ENCODE data around the gene ALG12.

The ALG12 gene

GRCh38 chr22:49941507-49942316, 23.5 kb upstream of the ALG12 start:
- peaks cover 0 to 10% of the 10 kb centered on the region in 2 donors for H3K4me1 ChIP-seq (ENCODE audit: control insufficient read depth in 1 of 2, insufficient read depth in 2 of 2, low read length in 2 of 2)
- H3K4me3 ChIP-seq (ENCODE audit: low read depth in 1 of 2, low read length in 2 of 2), result no peak overlapping the region
- no peak overlapping the region for H3K27ac ChIP-seq (ENCODE audit: low read length)
- H3K9me3 ChIP-seq (ENCODE audit: control insufficient read depth in 1 of 2, low read length in 2 of 2), result no peaks in the 10 kb centered on the region
- H3K36me3 ChIP-seq (ENCODE audit: control insufficient read depth in 1 of 2, insufficient read depth in 2 of 2, low read length in 2 of 2), result no peaks in the 10 kb centered on the region
- H3K27me3 ChIP-seq (ENCODE audit: low read depth, low read length), result no peaks in the 10 kb centered on the region

DNA sequence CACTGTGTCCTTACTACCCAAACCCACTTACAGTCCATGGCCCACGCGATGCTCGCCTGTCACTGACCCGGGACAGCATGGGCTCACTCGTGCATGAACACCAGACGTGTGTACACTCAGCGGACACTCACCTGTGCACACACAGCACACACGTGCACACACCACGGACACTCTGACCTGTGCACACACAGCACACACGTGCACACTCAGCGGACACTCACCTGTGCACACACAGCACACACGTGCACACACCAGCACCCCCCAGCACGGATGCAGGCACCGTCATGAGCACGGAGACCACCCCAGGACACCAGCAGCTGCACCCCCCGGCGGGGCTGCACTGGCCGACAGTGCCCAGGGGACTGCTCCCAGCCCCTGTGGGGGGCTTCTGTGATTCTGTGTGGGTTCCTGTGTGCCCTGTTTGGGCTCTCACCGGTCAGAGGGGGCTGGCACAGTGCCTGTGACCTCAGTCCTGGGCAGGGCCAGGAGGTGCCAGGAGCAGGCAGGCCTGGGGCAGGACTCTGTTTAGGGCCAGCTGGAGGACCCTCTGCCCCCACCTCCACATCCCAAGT, 20.4 kb upstream of the ALG12 start:
- Histone ChIP-seq H3K4me1 (ENCODE audit: control insufficient read depth in 1 of 2, insufficient read depth in 2 of 2, low read length in 2 of 2) (peaks cover 0 to 21% of the 10 kb centered on the region in 2 donors), H3K4me3 (ENCODE audit: low read depth in 1 of 2, low read length in 2 of 2) (no peak overlapping the region), H3K27ac (ENCODE audit: low read length) (no peak overlapping the region)

GRCh38 chr22:49937758-49938564, 19.7 kb upstream of the ALG12 start:
- Histone ChIP-seq H3K4me3 (ENCODE audit: low read depth in 1 of 2, low read length in 2 of 2) (peak overlapping the region in 1 of 2 donors; percentile 50), H3K4me1 (ENCODE audit: control insufficient read depth in 1 of 2, insufficient read depth in 2 of 2, low read length in 2 of 2) (peaks cover 0 to 27% of the 10 kb centered on the region in 2 donors), H3K9me3 (ENCODE audit: control insufficient read depth in 1 of 2, low read length in 2 of 2) (no peaks in the 10 kb centered on the region)

More for the DNA sequence above, 20.4 kb upstream of the ALG12 start:
- H3K9me3 ChIP-seq (ENCODE audit: control insufficient read depth in 1 of 2, low read length in 2 of 2), result no peaks in the 10 kb centered on the region
- H3K27me3 ChIP-seq (ENCODE audit: low read depth, low read length), result no peaks in the 10 kb centered on the region
- no peaks in the 10 kb centered on the region for H3K36me3 ChIP-seq (ENCODE audit: control insufficient read depth in 1 of 2, insufficient read depth in 2 of 2, low read length in 2 of 2)

GRCh38 chr22:49936973-49937757, 18.9 kb upstream of the ALG12 start:
- no peaks in the 10 kb centered on the region for H3K36me3 ChIP-seq (ENCODE audit: control insufficient read depth in 1 of 2, insufficient read depth in 2 of 2, low read length in 2 of 2)
- no peaks in the 10 kb centered on the region for H3K27me3 ChIP-seq (ENCODE audit: low read depth, low read length)
- peak overlapping the region in 1 of 2 donors; percentile 50 for H3K4me3 ChIP-seq (ENCODE audit: low read depth in 1 of 2, low read length in 2 of 2)
- H3K9me3 ChIP-seq (ENCODE audit: control insufficient read depth in 1 of 2, low read length in 2 of 2), result no peaks in the 10 kb centered on the region
- H3K27ac ChIP-seq (ENCODE audit: low read length), result peak overlapping the region; percentile 67
- H3K4me1 ChIP-seq (ENCODE audit: control insufficient read depth in 1 of 2, insufficient read depth in 2 of 2, low read length in 2 of 2), result peaks cover 0 to 27% of the 10 kb centered on the region in 2 donors

More at GRCh38 chr22:49937758-49938564, 19.7 kb upstream of the ALG12 start:
- H3K27me3 ChIP-seq (ENCODE audit: low read depth, low read length), result no peaks in the 10 kb centered on the region
- peak overlapping the region; percentile 43 for H3K27ac ChIP-seq (ENCODE audit: low read length)
- H3K36me3 ChIP-seq (ENCODE audit: control insufficient read depth in 1 of 2, insufficient read depth in 2 of 2, low read length in 2 of 2), result no peaks in the 10 kb centered on the region

- H3K9me3 ChIP-seq (ENCODE audit: control insufficient read depth in 1 of 2, low read length in 2 of 2), result no peaks in the 10 kb centered on the region
- H3K27me3 ChIP-seq (ENCODE audit: low read depth, low read length), result no peaks in the 10 kb centered on the region
- peaks cover 0 to 27% of the 10 kb centered on the region in 2 donors for H3K4me1 ChIP-seq (ENCODE audit: control insufficient read depth in 1 of 2, insufficient read depth in 2 of 2, low read length in 2 of 2)
- no peaks in the 10 kb centered on the region for H3K36me3 ChIP-seq (ENCODE audit: control insufficient read depth in 1 of 2, insufficient read depth in 2 of 2, low read length in 2 of 2)
- peak overlapping the region in 1 of 2 donors; percentile 50 for H3K4me3 ChIP-seq (ENCODE audit: low read depth in 1 of 2, low read length in 2 of 2)
- H3K27ac ChIP-seq (ENCODE audit: low read length), result peak overlapping the region; percentile 67
Observed at GRCh38 chr22:49936018-49936972, 18.1 kb upstream of the ALG12 start.

GRCh38 chr22:49935561-49935960, 17.3 kb upstream of the ALG12 start:
- no peak overlapping the region for H3K27ac ChIP-seq (ENCODE audit: low read length)
- no peak overlapping the region for H3K4me3 ChIP-seq (ENCODE audit: low read depth in 1 of 2, low read length in 2 of 2)
- H3K4me1 ChIP-seq (ENCODE audit: control insufficient read depth in 1 of 2, insufficient read depth in 2 of 2, low read length in 2 of 2), result peaks cover 0 to 27% of the 10 kb centered on the region in 2 donors
- no peaks in the 10 kb centered on the region for H3K36me3 ChIP-seq (ENCODE audit: control insufficient read depth in 1 of 2, insufficient read depth in 2 of 2, low read length in 2 of 2)
- H3K27me3 ChIP-seq (ENCODE audit: low read depth, low read length), result no peaks in the 10 kb centered on the region
- H3K9me3 ChIP-seq (ENCODE audit: control insufficient read depth in 1 of 2, low read length in 2 of 2), result no peaks in the 10 kb centered on the region

GRCh38 chr22:49934891-49935557, 16.8 kb upstream of the ALG12 start:
- H3K4me1 ChIP-seq (ENCODE audit: control insufficient read depth in 1 of 2, insufficient read depth in 2 of 2, low read length in 2 of 2), result peaks cover 0 to 27% of the 10 kb centered on the region in 2 donors
- no peaks in the 10 kb centered on the region for H3K9me3 ChIP-seq (ENCODE audit: control insufficient read depth in 1 of 2, low read length in 2 of 2)
- no peaks in the 10 kb centered on the region for H3K27me3 ChIP-seq (ENCODE audit: low read depth, low read length)
- peak overlapping the region; percentile 67 for H3K27ac ChIP-seq (ENCODE audit: low read length)
- peak overlapping the region in 1 of 2 donors; percentile 53 for H3K4me3 ChIP-seq (ENCODE audit: low read depth in 1 of 2, low read length in 2 of 2)
- H3K36me3 ChIP-seq (ENCODE audit: control insufficient read depth in 1 of 2, insufficient read depth in 2 of 2, low read length in 2 of 2), result no peaks in the 10 kb centered on the region

- H3K4me1 ChIP-seq (ENCODE audit: control insufficient read depth in 1 of 2, insufficient read depth in 2 of 2, low read length in 2 of 2), result peaks cover 0 to 32% of the 10 kb centered on the region in 2 donors
- H3K27ac ChIP-seq (ENCODE audit: low read length), result peak overlapping the region; percentile 67
- no peaks in the 10 kb centered on the region for H3K9me3 ChIP-seq (ENCODE audit: control insufficient read depth in 1 of 2, low read length in 2 of 2)
- no peaks in the 10 kb centered on the region for H3K27me3 ChIP-seq (ENCODE audit: low read depth, low read length)
- H3K4me3 ChIP-seq (ENCODE audit: low read depth in 1 of 2, low read length in 2 of 2), result peak overlapping the region in 1 of 2 donors; percentile 53
- H3K36me3 ChIP-seq (ENCODE audit: control insufficient read depth in 1 of 2, insufficient read depth in 2 of 2, low read length in 2 of 2), result no peaks in the 10 kb centered on the region
Observed at GRCh38 chr22:49934160-49934890, 16.1 kb upstream of the ALG12 start.

All from muscle layer of duodenum (tissue), 2 donors.